Measurements from ENCODE around the gene SYNGR4. TPM values are rescaled to one million over a fixed set of nuclear protein-coding genes. Genes with fewer than 3 reads are reported as not detected.

Gene SYNGR4
- total RNA-seq, 1 experiment from 2014 or later: 0.32 TPM

GRCh38 chr19:48318286-48318987 lies 45.7 kb upstream of the SYNGR4 start:
- no peak for DNase-seq
- POLR2A ChIA-PET: no interaction called here
- CTCF ChIA-PET: interaction anchor here (2.1 kb wide), 1 partner anchor 15 kb away, joined by 16 read pairs; no protein-coding TSS in a partner anchor

DNA sequence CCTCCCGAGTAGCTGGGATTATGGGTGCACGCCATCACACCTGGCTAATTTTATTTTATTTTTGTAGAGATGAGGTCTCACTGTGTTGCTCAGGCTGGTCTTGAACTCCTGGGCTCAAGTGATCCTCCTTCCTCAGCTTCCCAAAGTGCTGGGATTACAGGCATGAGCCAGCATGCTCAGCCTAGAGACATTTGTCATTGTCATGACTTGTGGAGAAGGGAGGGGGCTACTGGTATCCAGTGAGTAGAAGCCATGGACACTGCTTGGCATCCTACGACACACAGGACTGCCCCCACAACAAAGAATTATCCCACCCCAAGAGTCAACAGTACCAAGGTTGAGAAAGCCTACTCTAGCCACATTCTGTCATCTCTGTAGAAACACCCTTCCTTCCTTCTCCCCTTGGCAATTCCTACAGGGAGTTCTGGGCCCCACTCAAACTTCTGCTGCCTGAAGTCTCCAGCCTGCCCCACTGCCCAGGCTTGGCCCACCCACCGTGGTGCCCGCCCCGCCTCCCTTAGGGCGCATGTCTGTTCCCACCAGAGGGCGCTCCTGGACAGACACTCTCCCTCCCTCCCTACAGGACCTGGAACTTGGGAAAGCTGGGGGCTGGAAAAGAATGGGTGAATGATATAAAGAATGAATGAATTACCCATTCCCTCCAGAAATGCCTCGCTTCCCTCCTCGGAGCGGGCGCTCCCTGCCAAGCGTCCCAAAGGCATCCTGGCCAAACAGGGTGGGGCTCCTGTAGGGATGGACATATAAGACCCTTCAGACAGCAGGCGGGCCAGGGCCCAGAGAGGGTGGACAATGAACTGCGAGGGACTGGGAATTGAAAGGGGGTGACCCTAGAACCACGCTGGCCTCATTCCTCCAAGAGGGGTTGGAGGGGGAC lies 44.3 kb upstream of the SYNGR4 start:
- H3K4me1 ChIP-seq: peaks cover 17% of the 10 kb centered on the region
- H3K27me3 ChIP-seq (replicated peaks; ENCODE audit: control insufficient read depth, insufficient read depth, low read length): no peaks in the 10 kb centered on the region
- peak; percentile 87 to 89 for DNase-seq
- POLR2A ChIA-PET: interaction anchor here (0.5 kb wide), 1 partner anchor 39 kb away, joined by 3 read pairs; no protein-coding TSS in a partner anchor
- Mint-ChIP-seq H3K4me3 (ENCODE audit: unreplicated experiment) (peak overlapping the region; percentile 96), H3K4me1 (ENCODE audit: low read depth, unreplicated experiment) (peaks cover 19% of the 10 kb centered on the region), H3K36me3 (ENCODE audit: insufficient read depth, unreplicated experiment) (peaks cover 24% of the 10 kb centered on the region), H3K27ac (ENCODE audit: unreplicated experiment) (peak overlapping the region; percentile 95), H3K27me3 (ENCODE audit: insufficient read depth, unreplicated experiment) (no peaks in the 10 kb centered on the region), H3K9me3 (ENCODE audit: unreplicated experiment) (no peaks in the 10 kb centered on the region)
- intact Hi-C loops (cut with micrococcal nuclease; ENCODE audit: unreplicated experiment): loop anchor here (2.0 to 10.0 kb wide), 4 partner anchors 42 to 125 kb away; partner anchors contain the start of genes GRWD1, KDELR1, SYNGR4 and TMEM143
- peak; percentile 84 to 91 for TF ChIP-seq CTCF (IDR thresholded peaks at IDR 0.05; ENCODE audit: insufficient read depth in 1 of 2, low read depth in 1 of 2, low read length in 1 of 2, severe bottlenecking in 1 of 2, unreplicated experiment in 1 of 2)
- CTCF ChIA-PET: interaction anchor here (0.5 to 1.6 kb wide), 8 partner anchors 14 to 269 kb away, joined by 3 to 31 read pairs (median 5); partner anchors contain the start of genes KDELR1, SYNGR4 and TMEM143
- no TSS peak for BruUV-seq (replicated peaks)
- H3K36me3 ChIP-seq (ENCODE audit: control insufficient read depth, insufficient read depth, low read length): no peaks in the 10 kb centered on the region
- no peak overlapping the region for H3K4me3 ChIP-seq (ENCODE audit: low read depth, low read length)
- no peaks in the 10 kb centered on the region for H3K9me3 ChIP-seq

More at GRCh38 chr19:48318286-48318987, 45.7 kb upstream of the SYNGR4 start:
- Histone ChIP-seq H3K4me1 (peaks cover 17% of the 10 kb centered on the region), H3K9me3 (no peaks in the 10 kb centered on the region), H3K27me3 (replicated peaks; ENCODE audit: control insufficient read depth, insufficient read depth, low read length) (no peaks in the 10 kb centered on the region), H3K36me3 (ENCODE audit: control insufficient read depth, insufficient read depth, low read length) (no peaks in the 10 kb centered on the region), H3K4me3 (ENCODE audit: low read depth, low read length) (no peak overlapping the region)
- Mint-ChIP-seq H3K27me3 (ENCODE audit: insufficient read depth, unreplicated experiment) (no peaks in the 10 kb centered on the region), H3K27ac (ENCODE audit: unreplicated experiment) (no peak overlapping the region), H3K4me1 (ENCODE audit: low read depth, unreplicated experiment) (peaks cover 18% of the 10 kb centered on the region), H3K36me3 (ENCODE audit: insufficient read depth, unreplicated experiment) (peaks cover 24% of the 10 kb centered on the region), H3K4me3 (ENCODE audit: unreplicated experiment) (no peak overlapping the region), H3K9me3 (ENCODE audit: unreplicated experiment) (no peaks in the 10 kb centered on the region)
- no TSS peak for BruUV-seq (replicated peaks)
- intact Hi-C loops (cut with micrococcal nuclease; ENCODE audit: unreplicated experiment): loop anchor here (10.0 kb wide), 1 partner anchor 54 kb away; no protein-coding TSS in a partner anchor
- TF ChIP-seq CTCF (IDR thresholded peaks at IDR 0.05; ENCODE audit: insufficient read depth in 1 of 2, low read depth in 1 of 2, low read length in 1 of 2, severe bottlenecking in 1 of 2, unreplicated experiment in 1 of 2): no peak

DNA sequence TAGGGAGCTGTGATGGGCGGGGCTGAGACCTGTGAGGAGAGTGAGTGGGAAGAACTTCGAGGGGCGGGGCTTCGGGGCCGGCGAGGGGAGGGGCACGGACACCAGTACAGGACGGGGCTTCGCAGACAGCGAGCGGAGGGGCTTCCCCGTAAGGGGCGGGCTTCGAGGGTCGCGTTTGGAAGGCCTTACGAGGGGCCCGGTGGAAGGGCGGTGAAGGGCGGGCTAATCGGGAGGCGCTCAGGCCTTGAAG lies 42.9 kb upstream of the SYNGR4 start:
- Histone ChIP-seq H3K9me3 (no peaks in the 10 kb centered on the region), H3K36me3 (ENCODE audit: control insufficient read depth, insufficient read depth, low read length) (no peaks in the 10 kb centered on the region), H3K27me3 (replicated peaks; ENCODE audit: control insufficient read depth, insufficient read depth, low read length) (no peaks in the 10 kb centered on the region), H3K4me1 (peaks cover 25% of the 10 kb centered on the region), H3K4me3 (ENCODE audit: low read depth, low read length) (peak overlapping the region; percentile 93)
- no peaks in the 10 kb centered on the region for H3K9me3 Mint-ChIP-seq (ENCODE audit: unreplicated experiment)
- peaks cover 28% of the 10 kb centered on the region for H3K36me3 Mint-ChIP-seq (ENCODE audit: insufficient read depth, unreplicated experiment)
- H3K27ac Mint-ChIP-seq (ENCODE audit: unreplicated experiment): peak overlapping the region; percentile 95
- no peak for TF ChIP-seq CTCF (IDR thresholded peaks at IDR 0.05; ENCODE audit: insufficient read depth in 1 of 2, low read depth in 1 of 2, low read length in 1 of 2, severe bottlenecking in 1 of 2, unreplicated experiment in 1 of 2)
- H3K4me1 Mint-ChIP-seq (ENCODE audit: low read depth, unreplicated experiment): peaks cover 28% of the 10 kb centered on the region
- DNase-seq: peak; percentile 96 to 99
- POLR2A ChIA-PET: interaction anchor here (0.6 to 1.0 kb wide), 10 partner anchors 8 to 237 kb away, joined by 3 to 7 read pairs (median 4); partner anchors contain the start of genes SYNGR4 and TMEM143
- BruUV-seq (replicated peaks): no TSS peak
- intact Hi-C loops (cut with micrococcal nuclease; ENCODE audit: unreplicated experiment): loop anchor here (1.0 to 5.0 kb wide), 4 partner anchors 12 to 124 kb away; partner anchors contain the start of genes GRWD1, KDELR1, SYNGR4 and TMEM143
- H3K4me3 Mint-ChIP-seq (ENCODE audit: unreplicated experiment): peak overlapping the region; percentile 96
- CTCF ChIA-PET: interaction anchor here (0.5 to 4.0 kb wide), 19 partner anchors 9 to 393 kb away, joined by 3 to 76 read pairs (median 4); partner anchors contain the start of genes KDELR1, SYNGR4 and TMEM143
- H3K27me3 Mint-ChIP-seq (ENCODE audit: insufficient read depth, unreplicated experiment): no peaks in the 10 kb centered on the region
